ENCODE data around the gene DAD1. TPM values are rescaled to one million over a fixed set of nuclear protein-coding genes. Genes with fewer than 3 reads are reported as not detected.

The DAD1 gene
- total RNA-seq, 1 donor from 2014 or later, result 244 TPM

GRCh38 chr14:22517117-22517720, 71.8 kb downstream of the DAD1 start:
- Histone ChIP-seq H3K9ac (ENCODE audit: low read depth in 1 of 3, low read length in 3 of 3) (no peak overlapping the region), H3K4me3 (ENCODE audit: low read length in 3 of 3) (no peak overlapping the region), H3K9me3 (ENCODE audit: control insufficient read depth in 3 of 3, low read length in 3 of 3) (no peaks in the 10 kb centered on the region), H3K4me1 (ENCODE audit: control insufficient read depth in 3 of 3, insufficient read depth in 3 of 3, low read length in 3 of 3) (peaks cover 2 to 10% (median 7%) of the 10 kb centered on the region in 3 donors), H3K36me3 (ENCODE audit: control insufficient read depth in 3 of 3, insufficient read depth in 3 of 3, low read length in 3 of 3) (no peaks in the 10 kb centered on the region), H3K27ac (ENCODE audit: low read depth, low read length) (no peak overlapping the region), H3K27me3 (ENCODE audit: control insufficient read depth in 3 of 3, insufficient read depth in 3 of 3, low read length in 3 of 3) (peaks cover 0 to 2% (median 0%) of the 10 kb centered on the region in 3 donors)

GRCh38 chr14:22515929-22516328, 73.1 kb downstream of the DAD1 start:
- Histone ChIP-seq H3K27me3 (ENCODE audit: control insufficient read depth in 3 of 3, insufficient read depth in 3 of 3, low read length in 3 of 3) (peaks cover 0 to 2% (median 0%) of the 10 kb centered on the region in 3 donors), H3K4me3 (ENCODE audit: low read length in 3 of 3) (no peak overlapping the region), H3K4me1 (ENCODE audit: control insufficient read depth in 3 of 3, insufficient read depth in 3 of 3, low read length in 3 of 3) (peaks cover 2 to 10% (median 10%) of the 10 kb centered on the region in 3 donors), H3K36me3 (ENCODE audit: control insufficient read depth in 3 of 3, insufficient read depth in 3 of 3, low read length in 3 of 3) (no peaks in the 10 kb centered on the region), H3K9me3 (ENCODE audit: control insufficient read depth in 3 of 3, low read length in 3 of 3) (no peaks in the 10 kb centered on the region), H3K27ac (ENCODE audit: low read depth, low read length) (no peak overlapping the region), H3K9ac (ENCODE audit: low read depth in 1 of 3, low read length in 3 of 3) (no peak overlapping the region)

Small RNA genes within 50 kb of the gene (small RNA-seq; reads per million reads assigned to genes)
- not detected for gene TRAJ1
- not detected for gene TRAJ10
- gene TRAJ11, result not detected
- not detected for gene TRAJ12
- gene TRAJ13, result not detected
- not detected for gene TRAJ14
- not detected for gene TRAJ16
- gene TRAJ17, result not detected
- gene TRAJ18, result not detected
- gene TRAJ19, result not detected
- not detected for gene TRAJ2
- gene TRAJ20, result not detected
- not detected for gene TRAJ21
- not detected for gene TRAJ22
- not detected for gene TRAJ23
- not detected for gene TRAJ24
- not detected for gene TRAJ25
- not detected for gene TRAJ26
- gene TRAJ27, result not detected
- gene TRAJ28, result not detected
- not detected for gene TRAJ3
- gene TRAJ4, result not detected
- gene TRAJ5, result not detected
- not detected for gene TRAJ6
- not detected for gene TRAJ7
- gene TRAJ8, result not detected
- gene TRAJ9, result not detected

Other genes with a start within 250 kb of the DAD1 start
- gene ABHD4, start 9.1 kb upstream of the DAD1 start, total RNA-seq, result 3.7 TPM
- gene OR6J1, start 55.1 kb upstream of the DAD1 start, total RNA-seq, result not detected
- gene OXA1L, start 177.5 kb upstream of the DAD1 start, total RNA-seq, result 79.9 TPM
- gene SLC7A7, start 226.2 kb upstream of the DAD1 start, total RNA-seq, result 15.1 TPM
- gene MRPL52, start 240.7 kb upstream of the DAD1 start, total RNA-seq, result 16.7 TPM
- 96.0 TPM for gene MMP14, start 247.4 kb upstream of the DAD1 start, total RNA-seq